ENCODE measurements around the gene PRDM2. TPM values are rescaled to one million over a fixed set of nuclear protein-coding genes. Genes with fewer than 3 reads are reported as not detected.
"Not testable (repeated sequence)": the region's sequence is repeated elsewhere in the genome, so short reads cannot be mapped to it uniquely, and the experiment has no call there.

Gene PRDM2
- total RNA-seq, 4 donors from 2014 or later, result 34.7 to 70.1 (median 53.0) TPM

GRCh38 chr1:13677896-13678295 is 22.1 kb upstream of the PRDM2 start:
- Histone ChIP-seq H3K9me3 (no peaks in the 10 kb centered on the region), H3K27ac (no peak overlapping the region), H3K4me1 (no peaks in the 10 kb centered on the region), H3K4me3 (no peak overlapping the region), H3K36me3 (no peaks in the 10 kb centered on the region), H3K27me3 (no peaks in the 10 kb centered on the region)
- DNase-seq, result no peak
- TF ChIP-seq POLR2A (IDR thresholded peaks at IDR 0.05), result no peak
- TF ChIP-seq, protein P1, sequence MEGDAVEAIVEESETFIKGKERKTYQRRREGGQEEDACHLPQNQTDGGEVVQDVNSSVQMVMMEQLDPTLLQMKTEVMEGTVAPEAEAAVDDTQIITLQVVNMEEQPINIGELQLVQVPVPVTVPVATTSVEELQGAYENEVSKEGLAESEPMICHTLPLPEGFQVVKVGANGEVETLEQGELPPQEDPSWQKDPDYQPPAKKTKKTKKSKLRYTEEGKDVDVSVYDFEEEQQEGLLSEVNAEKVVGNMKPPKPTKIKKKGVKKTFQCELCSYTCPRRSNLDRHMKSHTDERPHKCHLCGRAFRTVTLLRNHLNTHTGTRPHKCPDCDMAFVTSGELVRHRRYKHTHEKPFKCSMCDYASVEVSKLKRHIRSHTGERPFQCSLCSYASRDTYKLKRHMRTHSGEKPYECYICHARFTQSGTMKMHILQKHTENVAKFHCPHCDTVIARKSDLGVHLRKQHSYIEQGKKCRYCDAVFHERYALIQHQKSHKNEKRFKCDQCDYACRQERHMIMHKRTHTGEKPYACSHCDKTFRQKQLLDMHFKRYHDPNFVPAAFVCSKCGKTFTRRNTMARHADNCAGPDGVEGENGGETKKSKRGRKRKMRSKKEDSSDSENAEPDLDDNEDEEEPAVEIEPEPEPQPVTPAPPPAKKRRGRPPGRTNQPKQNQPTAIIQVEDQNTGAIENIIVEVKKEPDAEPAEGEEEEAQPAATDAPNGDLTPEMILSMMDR (IDR thresholded peaks at IDR 0.05), result no peak

- DNase-seq, result no peak
- Histone ChIP-seq H3K27me3 (no peaks in the 10 kb centered on the region), H3K4me3 (no peak overlapping the region), H3K9me3 (no peaks in the 10 kb centered on the region), H3K36me3 (no peaks in the 10 kb centered on the region), H3K4me1 (no peaks in the 10 kb centered on the region), H3K27ac (no peak overlapping the region)
- TF ChIP-seq, protein P1 (IDR thresholded peaks at IDR 0.05), result no peak
- TF ChIP-seq POLR2A (IDR thresholded peaks at IDR 0.05), result no peak
Observed at GRCh38 chr1:13679651-13680050, 20.3 kb upstream of the PRDM2 start.

DNA sequence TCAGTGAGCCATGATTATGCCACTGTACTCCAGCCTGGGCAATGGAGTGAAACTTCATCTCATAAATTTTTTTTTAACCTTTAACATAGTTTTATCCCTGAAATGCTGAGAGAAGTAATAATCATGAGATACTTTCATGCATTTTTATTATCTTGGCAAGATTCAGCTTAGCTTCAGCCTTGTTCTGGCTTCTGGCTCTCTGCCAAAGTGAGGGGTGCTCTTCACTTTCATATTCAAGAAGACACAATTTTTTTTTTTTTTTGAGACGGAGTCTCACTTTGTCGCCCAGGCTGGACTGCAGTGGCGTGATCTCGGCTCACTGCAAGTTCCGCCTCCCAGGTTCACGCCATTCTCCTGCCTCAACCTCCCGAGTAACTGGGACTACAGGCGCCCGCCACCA is 19.4 kb upstream of the PRDM2 start:
- not testable (repeated sequence) for H3K36me3 ChIP-seq, H3K4me1 ChIP-seq, H3K27me3 ChIP-seq, H3K4me3 ChIP-seq, H3K27ac ChIP-seq, DNase-seq, H3K9me3 ChIP-seq

GRCh38 chr1:13681921-13682320 is 18.1 kb upstream of the PRDM2 start:
- Histone ChIP-seq H3K36me3 (no peaks in the 10 kb centered on the region), H3K4me1 (no peaks in the 10 kb centered on the region), H3K27me3 (no peaks in the 10 kb centered on the region), H3K9me3 (no peaks in the 10 kb centered on the region), H3K4me3 (no peak overlapping the region), H3K27ac (no peak overlapping the region)
- no peak for TF ChIP-seq POLR2A (IDR thresholded peaks at IDR 0.05)
- TF ChIP-seq, protein P1 (IDR thresholded peaks at IDR 0.05), result no peak
- DNase-seq, result no peak

DNA sequence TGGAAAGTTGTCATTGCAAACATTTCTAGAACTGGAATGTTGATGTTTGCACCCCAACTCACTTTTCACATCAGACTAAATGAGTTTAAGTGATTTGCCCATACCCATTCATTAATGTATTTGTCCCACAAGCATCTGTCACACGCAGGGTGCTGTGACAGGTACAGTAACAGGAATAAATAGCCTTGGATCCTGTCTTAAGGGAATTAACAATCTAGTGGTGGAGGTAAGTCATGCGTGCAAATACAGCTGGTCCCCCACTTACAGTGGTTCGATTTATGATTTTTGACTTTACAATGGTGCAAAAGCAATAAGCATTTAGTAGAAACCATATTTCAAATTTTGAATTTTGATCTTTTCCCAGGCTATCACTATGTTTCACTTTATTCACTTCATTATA is 17.5 kb upstream of the PRDM2 start:
- no peaks in the 10 kb centered on the region for H3K9me3 ChIP-seq

DNA sequence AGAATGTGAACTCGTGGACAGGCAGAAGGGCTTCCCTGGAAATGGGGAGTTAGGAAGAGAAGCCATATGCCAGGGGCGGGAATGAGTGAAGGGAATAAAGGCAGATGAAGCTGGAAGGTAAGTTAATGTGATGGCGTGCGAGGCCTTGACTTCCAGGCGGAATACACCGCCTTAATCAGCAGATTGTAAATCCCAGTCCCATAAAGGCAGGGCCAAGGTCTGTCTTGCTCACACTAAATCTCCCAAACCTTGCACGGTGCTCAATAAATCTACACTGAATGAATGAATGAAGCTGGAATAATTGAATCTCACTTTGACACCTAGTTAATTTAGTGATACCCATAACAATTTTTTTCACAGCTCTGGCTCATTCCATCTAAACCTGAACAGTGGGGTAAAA is 16.8 kb upstream of the PRDM2 start:
- no peaks in the 10 kb centered on the region for H3K9me3 ChIP-seq
- no peak for TF ChIP-seq POLR2A (IDR thresholded peaks at IDR 0.05)
- TF ChIP-seq, protein P1 (IDR thresholded peaks at IDR 0.05), result no peak

More for the DNA sequence above, 17.5 kb upstream of the PRDM2 start:
- no peak overlapping the region for H3K4me3 ChIP-seq
- TF ChIP-seq, protein P1 (IDR thresholded peaks at IDR 0.05), result no peak
- no peak for TF ChIP-seq POLR2A (IDR thresholded peaks at IDR 0.05)
- no peaks in the 10 kb centered on the region for H3K4me1 ChIP-seq
- no peak for DNase-seq
- no peaks in the 10 kb centered on the region for H3K36me3 ChIP-seq
- H3K27ac ChIP-seq, result no peak overlapping the region
- no peaks in the 10 kb centered on the region for H3K27me3 ChIP-seq

More for the DNA sequence above, 16.8 kb upstream of the PRDM2 start:
- no peak overlapping the region for H3K27ac ChIP-seq
- H3K4me1 ChIP-seq, result no peaks in the 10 kb centered on the region
- no peak overlapping the region for H3K4me3 ChIP-seq
- DNase-seq, result no peak
- H3K27me3 ChIP-seq, result no peaks in the 10 kb centered on the region
- H3K36me3 ChIP-seq, result no peaks in the 10 kb centered on the region

Measured in Peyer's patch (tissue), 4 donors.